GM23248 (cell line): Measurements from ENCODE around the gene EMP1. TPM values are rescaled to one million over a fixed set of nuclear protein-coding genes. Genes with fewer than 3 reads are reported as not detected.

Experiments
- DNase-seq: peaks from one replicate; pipeline ENCODE4 v3.0.0-alpha.2; 2015
- H2AFZ ChIP-seq: fragments of 200-600 bp; sonication (generic); 2 replicates; pipeline ENCODE4 v1.6.1; 2016; ENCODE audit warnings: antibody characterized with exemption
- H3F3A ChIP-seq: fragments of 200-600 bp; sonication (generic); 2 replicates; pipeline ENCODE4 v1.6.1; 2016; ENCODE audit warnings: mild to moderate bottlenecking, antibody characterized with exemption, mixed run types; ENCODE audit not compliant: insufficient read depth
- H3K27ac ChIP-seq: fragments of 200-600 bp; sonication (generic); 2 replicates; pipeline ENCODE4 v1.5.1; 2016; ENCODE audit warnings: mild to moderate bottlenecking
- H3K27me3 ChIP-seq: fragments of 200-600 bp; sonication (generic); replicated peaks from 2 replicates; pipeline ENCODE4 v1.6.1; 2016; ENCODE audit warnings: mild to moderate bottlenecking; ENCODE audit not compliant: insufficient read depth
- H3K36me3 ChIP-seq: fragments of 200-600 bp; sonication (generic); 2 replicates; pipeline ENCODE4 v1.6.1; 2016; ENCODE audit warnings: low read depth, mild to moderate bottlenecking
- H3K4me1 ChIP-seq: fragments of 200-600 bp; sonication (generic); 2 replicates; pipeline ENCODE4 v1.6.1; 2016; ENCODE audit warnings: mild to moderate bottlenecking; ENCODE audit not compliant: insufficient read depth
- H3K4me2 ChIP-seq: fragments of 200-600 bp; sonication (generic); one replicate; pipeline ENCODE4 v1.6.1; 2016; ENCODE audit warnings: mild to moderate bottlenecking; ENCODE audit not compliant: unreplicated experiment
- H3K4me3 ChIP-seq: fragments of 200-600 bp; sonication (generic); 2 replicates; pipeline ENCODE4 v1.5.1; 2016; ENCODE audit warnings: mild to moderate bottlenecking
- H3K79me2 ChIP-seq: fragments of 200-600 bp; sonication (generic); 2 replicates; pipeline ENCODE4 v1.6.1; 2016; ENCODE audit warnings: mild to moderate bottlenecking; ENCODE audit not compliant: insufficient read depth
- H3K9ac ChIP-seq: fragments of 200-600 bp; sonication (generic); 2 replicates; pipeline ENCODE4 v1.6.1; 2016; ENCODE audit warnings: mild to moderate bottlenecking
- H3K9me2 ChIP-seq: fragments of 200-600 bp; sonication (generic); 2 replicates; pipeline ENCODE4 v1.6.1; 2016; ENCODE audit warnings: mixed run types, mild to moderate bottlenecking, moderate library complexity; ENCODE audit not compliant: insufficient read depth
- H3K9me3 ChIP-seq: fragments of 200-600 bp; sonication (generic); one replicate; pipeline ENCODE4 v1.6.1; 2017; ENCODE audit warnings: low read depth
- H4K20me1 ChIP-seq: fragments of 200-600 bp; sonication (generic); 2 replicates; pipeline ENCODE4 v1.6.0; 2016; ENCODE audit not compliant: insufficient read depth
- EZH2 ChIP-seq: fragments of 200-600 bp; sonication (generic); IDR thresholded peaks from 2 replicates; pipeline ENCODE4 v1.6.1; 2018; ENCODE audit warnings: antibody characterized with exemption, mild to moderate bottlenecking; ENCODE audit not compliant: insufficient read depth, poor library complexity, severe bottlenecking
- EZH2phosphoT487 ChIP-seq: fragments of 200-600 bp; sonication (generic); IDR thresholded peaks from 2 replicates; pipeline ENCODE4 v1.6.1; 2018; ENCODE audit warnings: antibody characterized with exemption, moderate library complexity, mild to moderate bottlenecking, low read depth; ENCODE audit not compliant: insufficient read depth
- WGBS, 2 experiments: methylation state at CpG; one replicate each; pipeline ENCODE4 v1.1.6; 2015 to 2017; ENCODE audit warnings: low lambda C conversion rate in 2 of 2, low coverage in 1 of 2; ENCODE audit errors: missing lambda C conversion rate in 2 of 2; 5-methylcytosine and 5-hydroxymethylcytosine counted together
- in situ Hi-C: fragments of 300-500 bp; cut with MboI; formaldehyde crosslinking; loops from 2 replicates; pipeline ENCODE4 v1.15.0; 2020
- polyA plus RNA-seq: library from polyadenylated mRNA; unstranded; fragments of >200 nt; fragmentation: Nextera tagmentation; extraction: Ambion mirVana; gene quantifications from 2 replicates; pipeline ENCODE4 v1.2.1, GENCODE V29; 2016
- total RNA-seq: library from RNA; depleted of rRNA; stranded (reverse); fragments of >200 nt; shearing (Covaris generic); gene quantifications from 2 replicates; pipeline ENCODE4 v1.2.3, GENCODE V29; 2014

The EMP1 gene
- total and polyA plus RNA-seq, 2 experiments from 2014 or later: 518 to 631 TPM

DNA sequence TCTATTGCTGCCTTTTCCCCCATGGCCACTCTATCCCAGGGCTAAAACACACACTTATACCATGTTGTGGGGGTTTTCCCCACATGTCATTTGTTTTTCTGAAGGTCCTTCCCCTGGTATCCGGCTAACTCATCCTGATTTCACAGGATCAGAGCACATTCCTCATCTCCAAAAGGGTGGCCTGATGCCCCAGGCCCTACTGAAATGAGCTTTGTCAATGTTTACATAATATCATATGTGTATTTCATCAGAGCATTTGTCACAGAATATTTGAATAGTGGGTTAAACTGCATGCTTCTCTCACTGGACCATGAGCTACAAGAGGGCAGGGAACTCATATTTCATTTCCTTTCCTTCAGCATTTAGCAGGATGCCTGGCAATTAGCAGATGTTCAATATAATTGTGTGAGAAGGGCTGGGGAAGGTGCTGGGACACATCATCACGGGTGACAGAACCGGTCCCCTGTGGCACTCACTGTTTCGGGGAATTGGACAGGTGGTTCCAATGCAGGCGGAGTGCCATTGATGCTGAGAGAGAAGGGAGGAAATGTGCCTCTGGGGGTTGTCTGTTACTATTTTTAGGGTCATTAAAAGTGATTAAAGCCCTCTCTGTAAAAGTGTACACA lies 26.8 kb downstream of the EMP1 start:
- Histone ChIP-seq H3K36me3 (peaks cover 3% of the 10 kb centered on the region), H2AFZ (no peak overlapping the region), H3K79me2 (no peaks in the 10 kb centered on the region), H3F3A (peaks cover 71% of the 10 kb centered on the region), H3K4me1 (peaks cover 68% of the 10 kb centered on the region), H3K4me3 (peak overlapping the region; percentile 20; the same call in 1 of the 2 replicates), H4K20me1 (no peaks in the 10 kb centered on the region), H3K4me2 (peak overlapping the region; percentile 65), H3K27ac (peak overlapping the region; percentile 88), H3K9me3 (no peaks in the 10 kb centered on the region), H3K27me3 (no peaks in the 10 kb centered on the region), H3K9me2 (no peaks in the 10 kb centered on the region), H3K9ac (peak overlapping the region; percentile 61)
- in situ Hi-C loops: loop anchor here (10.0 kb wide), 1 partner anchor 308 kb away; no protein-coding TSS in a partner anchor
- no peak for TF ChIP-seq EZH2
- TF ChIP-seq EZH2phosphoT487: no peak
- DNase-seq: peak; percentile 88
- WGBS, 2 experiments: 23 to 25% methylated on average over 5 of the region's 5 CpGs

DNA sequence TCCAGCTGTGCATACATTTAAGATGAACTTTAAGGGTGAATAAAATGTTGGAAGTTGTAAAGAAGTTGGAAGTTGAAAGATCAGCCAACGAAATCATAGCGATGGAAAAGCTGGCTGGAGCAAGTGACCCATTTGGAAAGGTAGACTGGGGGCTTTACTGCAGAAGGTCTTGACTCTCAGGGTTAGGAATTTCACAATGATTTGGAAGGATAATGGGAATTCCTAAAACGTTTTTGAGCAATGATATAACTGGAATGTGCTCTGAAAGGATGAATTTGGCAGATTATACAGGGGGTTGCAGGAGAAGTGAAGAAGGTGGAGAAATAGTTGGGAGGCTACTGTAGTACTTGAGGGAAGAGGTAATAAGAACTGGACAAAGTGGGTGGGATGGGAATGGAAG lies 27.4 kb downstream of the EMP1 start:
- peaks cover 64% of the 10 kb centered on the region for H3F3A ChIP-seq
- H3K9me3 ChIP-seq: no peaks in the 10 kb centered on the region
- H3K9ac ChIP-seq: peak overlapping the region; percentile 61
- H3K4me2 ChIP-seq: peak overlapping the region; percentile 65
- no peaks in the 10 kb centered on the region for H3K79me2 ChIP-seq
- H3K4me1 ChIP-seq: peaks cover 67% of the 10 kb centered on the region
- no peak overlapping the region for H2AFZ ChIP-seq
- no peaks in the 10 kb centered on the region for H3K27me3 ChIP-seq
- in situ Hi-C loops: loop anchor here (10.0 kb wide), 1 partner anchor 309 kb away; no protein-coding TSS in a partner anchor
- TF ChIP-seq EZH2: no peak
- TF ChIP-seq EZH2phosphoT487: no peak
- H4K20me1 ChIP-seq: no peaks in the 10 kb centered on the region
- no peaks in the 10 kb centered on the region for H3K9me2 ChIP-seq
- DNase-seq: peak; percentile 56
- WGBS, 2 experiments: 1 to 5% methylated on average over 3 of the region's 3 CpGs
- no peaks in the 10 kb centered on the region; the same call in 1 of the 2 replicates for H3K36me3 ChIP-seq
- H3K4me3 ChIP-seq: 0 out of 2 replicates have a peak overlapping the region, but pooled peaks have one; percentile 20
- peak overlapping the region; percentile 88 for H3K27ac ChIP-seq

DNA sequence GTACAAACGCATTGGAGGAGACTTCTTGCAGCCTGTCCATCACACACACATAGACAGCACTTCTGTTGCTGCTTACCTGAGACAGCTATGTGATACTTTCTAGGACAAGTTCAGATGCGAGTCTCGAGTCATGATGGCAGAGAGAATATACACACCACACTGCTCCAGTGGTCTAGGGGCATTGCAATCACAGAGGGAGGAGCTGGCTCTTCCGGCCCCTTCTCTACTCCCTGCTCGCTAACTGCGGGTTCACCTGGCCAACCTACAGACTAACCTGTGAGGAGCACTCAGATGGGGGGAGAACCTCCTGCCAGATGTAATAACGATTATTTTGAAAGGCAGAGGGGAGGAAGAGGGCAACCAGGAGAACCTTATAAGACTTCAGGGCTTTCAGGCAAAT lies 30.7 kb downstream of the EMP1 start:
- Histone ChIP-seq H3K27ac (no peak overlapping the region), H3K9me2 (no peaks in the 10 kb centered on the region), H3K9ac (no peak overlapping the region), H3K9me3 (no peaks in the 10 kb centered on the region), H3K4me1 (peaks cover 34% of the 10 kb centered on the region), H3K27me3 (no peaks in the 10 kb centered on the region), H3K36me3 (no peaks in the 10 kb centered on the region), H3K4me3 (no peak overlapping the region), H3F3A (peaks cover 32% of the 10 kb centered on the region), H2AFZ (no peak overlapping the region), H4K20me1 (no peaks in the 10 kb centered on the region), H3K4me2 (no peak overlapping the region), H3K79me2 (no peaks in the 10 kb centered on the region)
- TF ChIP-seq EZH2phosphoT487 (no peak), EZH2 (no peak)
- WGBS, 2 experiments: 67 to 73% methylated on average over 7 of the region's 7 CpGs
- in situ Hi-C loops: loop anchor here (10.0 kb wide), 1 partner anchor 312 kb away; no protein-coding TSS in a partner anchor
- no peak for DNase-seq

DNA sequence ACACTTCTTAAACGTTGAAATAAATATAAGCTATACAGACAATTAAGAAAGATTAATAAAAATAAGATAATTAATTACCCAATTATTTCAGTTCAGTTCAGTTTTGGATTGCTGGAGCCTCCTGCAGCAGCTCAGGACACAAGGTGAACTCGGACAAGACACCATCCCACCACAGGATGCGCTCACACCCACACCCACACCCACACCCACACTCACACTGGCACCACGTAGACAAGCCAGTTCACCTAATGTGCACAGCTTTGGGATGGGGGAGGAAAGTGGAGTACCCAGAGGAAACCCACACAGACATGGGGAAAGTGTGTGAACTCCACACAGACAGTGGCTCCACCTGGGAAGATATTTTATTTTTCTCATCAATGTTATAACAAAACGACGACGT lies 32.1 kb downstream of the EMP1 start:
- H3K27me3 ChIP-seq: no peaks in the 10 kb centered on the region
- no peak overlapping the region for H3K4me3 ChIP-seq
- no peak overlapping the region for H3K27ac ChIP-seq
- H3K36me3 ChIP-seq: no peaks in the 10 kb centered on the region
- H3K4me1 ChIP-seq: peaks cover 20% of the 10 kb centered on the region
- H4K20me1 ChIP-seq: no peaks in the 10 kb centered on the region
- H3K4me2 ChIP-seq: no peak overlapping the region
- TF ChIP-seq EZH2: no peak
- no peak for TF ChIP-seq EZH2phosphoT487
- DNase-seq: no peak
- no peaks in the 10 kb centered on the region for H3K9me3 ChIP-seq
- WGBS, 2 experiments: 80 to 84% methylated on average over 7 of the region's 7 CpGs
- in situ Hi-C loops: loop anchor here (10.0 kb wide), 1 partner anchor 314 kb away; no protein-coding TSS in a partner anchor
- no peaks in the 10 kb centered on the region for H3K79me2 ChIP-seq
- H3K9me2 ChIP-seq: no peaks in the 10 kb centered on the region
- H3K9ac ChIP-seq: no peak overlapping the region
- peaks cover 18% of the 10 kb centered on the region for H3F3A ChIP-seq
- no peak overlapping the region for H2AFZ ChIP-seq
